Gastroesophageal sphincter (tissue), 4 donors: ENCODE data around the gene INO80C. TPM values are rescaled to one million over a fixed set of nuclear protein-coding genes. Genes with fewer than 3 reads are reported as not detected.
"Not testable (repeated sequence)": the region's sequence is repeated elsewhere in the genome, so short reads cannot be mapped to it uniquely, and the experiment has no call there.

Experiments
- ATAC-seq: fragments of 150-250 bp; one replicate; pipeline ENCODE4 v1.9.1; 2016; ENCODE audit warnings: mild to moderate bottlenecking, moderate library complexity
- H3K27ac ChIP-seq, 4 donors: fragments of 200-600 bp; sonication (generic) in 3 of 4; 1 replicate in 3 of 4; 2 replicates in 1 of 4; pipeline ENCODE4 v1.5.1; 2016 to 2019
- H3K27me3 ChIP-seq: fragments of 200-600 bp; sonication (generic); one replicate; pipeline ENCODE4 v1.5.1; 2019
- H3K36me3 ChIP-seq, 2 donors: fragments of 200-600 bp; sonication (generic); one replicate each; pipeline ENCODE4 v1.5.1; 2019; ENCODE audit warnings: control low read depth in 1 of 2
- H3K4me1 ChIP-seq, 3 donors: fragments of 200-600 bp; sonication (generic); 1 replicate in 2 of 3; 2 replicates in 1 of 3; pipeline ENCODE4 v1.5.1; 2016 to 2019; ENCODE audit warnings: control low read depth in 2 of 3
- H3K4me3 ChIP-seq, 2 donors: fragments of 200-600 bp; sonication (generic); one replicate each; pipeline ENCODE4 v1.5.1; 2019; ENCODE audit warnings: mild to moderate bottlenecking in 1 of 2, moderate library complexity in 1 of 2
- H3K9me3 ChIP-seq, 3 donors: fragments of 200-600 bp; sonication (generic); one replicate each; pipeline ENCODE4 v1.5.1; 2017 to 2019; ENCODE audit warnings: control low read depth in 2 of 3
- EP300 ChIP-seq: sonication (generic); formaldehyde crosslinking; IDR thresholded peaks from one replicate; pipeline ENCODE4 v1.6.1; 2017; ENCODE audit warnings: antibody characterized with exemption, mild to moderate bottlenecking
- POLR2A ChIP-seq, 2 donors: fragments of 450-650 bp; IDR thresholded peaks; one replicate each; pipeline ENCODE4 v1.6.1; 2017; ENCODE audit warnings: antibody characterized with exemption in 2 of 2, mild to moderate bottlenecking in 2 of 2, moderate library complexity in 1 of 2
- POLR2AphosphoS5 ChIP-seq: sonication (generic); formaldehyde crosslinking; IDR thresholded peaks from one replicate; pipeline ENCODE4 v1.6.1; 2017; ENCODE audit warnings: antibody characterized with exemption
- WGBS, 2 donors: methylation state at CpG; one replicate each; pipeline ENCODE4 v1.1.5; 2018; ENCODE audit warnings: low coverage in 1 of 2; 5-methylcytosine and 5-hydroxymethylcytosine counted together
- total RNA-seq, 4 donors: library from RNA; depleted of rRNA; stranded (reverse); fragments of >200 nt; gene quantifications; one replicate each; pipeline ENCODE4 v1.1.0, GENCODE V29; 2016
- TF ChIP-seq, protein P1 (sequence below), 4 experiments: fragments of 200-600 bp in 2 of 4; fragments of 450-650 bp in 2 of 4; sonication (generic) in 1 of 4; IDR thresholded peaks; one replicate each; pipeline ENCODE4 v1.5.1; 2017 to 2019; ENCODE audit warnings: antibody characterized with exemption in 4 of 4, mild to moderate bottlenecking in 2 of 4, moderate library complexity in 2 of 4

The INO80C gene
- total RNA-seq, 4 donors from 2014 or later = 5.8 to 13.6 (median 8.6) TPM

DNA sequence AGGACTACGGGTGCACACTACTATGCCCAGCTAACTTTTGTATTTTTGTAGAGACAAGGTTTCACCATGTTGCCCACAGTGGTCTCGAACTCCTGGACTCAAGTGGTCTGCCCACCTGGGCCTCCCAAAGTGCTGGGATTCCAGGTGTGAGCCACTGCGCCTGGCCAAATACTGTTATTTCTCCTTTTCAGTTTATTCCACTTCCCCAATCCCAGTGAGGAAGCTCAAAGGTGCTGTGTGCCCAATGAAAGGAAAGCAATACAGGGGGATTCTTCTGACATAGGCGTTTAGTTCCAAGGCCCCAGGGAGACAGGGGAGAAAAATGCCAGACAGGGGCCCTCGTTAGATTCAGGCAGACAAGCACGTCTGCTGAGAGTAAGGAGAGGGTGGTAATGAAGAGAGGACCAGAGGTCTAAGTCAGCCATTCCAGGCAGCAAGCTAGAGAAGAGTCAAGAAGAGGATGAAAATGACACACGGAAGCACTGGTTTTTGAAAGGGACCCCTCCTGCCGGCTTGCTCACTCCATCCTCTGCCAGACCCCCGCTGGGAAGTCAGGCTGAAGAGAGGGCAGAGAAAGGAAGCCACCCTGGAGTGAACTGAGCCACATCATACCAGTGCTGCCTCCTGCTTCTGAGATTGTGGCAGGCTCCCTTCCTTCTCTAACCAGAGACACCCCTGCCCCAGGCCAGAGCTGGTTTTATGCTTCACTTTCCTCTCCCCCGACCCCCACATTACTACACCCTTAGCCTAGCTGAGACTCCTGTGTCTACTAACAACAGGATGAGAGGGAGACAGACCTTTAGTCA, 6.7 kb downstream of the INO80C start:
- ATAC-seq = no peak
- Histone ChIP-seq H3K9me3 (no peaks in the 10 kb centered on the region), H3K4me3 (no peak overlapping the region), H3K27ac (no peak overlapping the region), H3K27me3 (no peaks in the 10 kb centered on the region), H3K4me1 (peaks cover 1 to 57% (median 3%) of the 10 kb centered on the region in 3 donors), H3K36me3 (no peaks in the 10 kb centered on the region)
- WGBS, 2 donors = 54 to 61% methylated on average over 3 to 9 of the region's 10 CpGs
- TF ChIP-seq POLR2A (IDR thresholded peaks at IDR 0.05) (no peak), EP300 (no peak), POLR2AphosphoS5 (no peak)

DNA sequence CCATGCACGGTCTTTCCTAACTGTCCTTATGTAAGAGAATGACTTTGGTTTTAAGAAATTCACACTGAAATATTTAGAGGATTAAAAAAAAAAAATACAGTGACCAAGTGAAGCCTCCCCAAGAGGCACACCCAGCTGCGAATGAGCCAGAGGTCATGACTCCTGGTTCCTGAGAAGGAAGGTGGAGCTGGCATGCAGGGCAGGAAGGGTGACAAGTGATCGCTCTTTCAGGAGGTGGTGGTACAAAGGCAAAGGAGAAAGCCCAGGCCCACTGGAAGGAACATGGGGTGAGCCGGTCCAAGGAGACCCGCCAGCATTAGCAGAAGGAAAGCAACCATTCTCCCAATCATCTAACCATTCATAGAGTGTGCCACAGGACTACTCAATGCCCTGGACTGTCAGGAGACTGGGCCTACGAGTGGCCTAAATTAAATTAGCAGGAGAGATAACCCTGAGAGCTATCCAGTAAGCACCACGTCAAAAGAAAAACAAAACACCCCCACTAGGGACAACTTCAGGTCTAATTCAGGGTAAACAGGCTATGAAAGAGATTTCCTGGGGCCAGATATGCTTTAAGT, 7.8 kb downstream of the INO80C start:
- no peak for TF ChIP-seq POLR2AphosphoS5
- no peak for TF ChIP-seq EP300
- TF ChIP-seq, protein P1, sequence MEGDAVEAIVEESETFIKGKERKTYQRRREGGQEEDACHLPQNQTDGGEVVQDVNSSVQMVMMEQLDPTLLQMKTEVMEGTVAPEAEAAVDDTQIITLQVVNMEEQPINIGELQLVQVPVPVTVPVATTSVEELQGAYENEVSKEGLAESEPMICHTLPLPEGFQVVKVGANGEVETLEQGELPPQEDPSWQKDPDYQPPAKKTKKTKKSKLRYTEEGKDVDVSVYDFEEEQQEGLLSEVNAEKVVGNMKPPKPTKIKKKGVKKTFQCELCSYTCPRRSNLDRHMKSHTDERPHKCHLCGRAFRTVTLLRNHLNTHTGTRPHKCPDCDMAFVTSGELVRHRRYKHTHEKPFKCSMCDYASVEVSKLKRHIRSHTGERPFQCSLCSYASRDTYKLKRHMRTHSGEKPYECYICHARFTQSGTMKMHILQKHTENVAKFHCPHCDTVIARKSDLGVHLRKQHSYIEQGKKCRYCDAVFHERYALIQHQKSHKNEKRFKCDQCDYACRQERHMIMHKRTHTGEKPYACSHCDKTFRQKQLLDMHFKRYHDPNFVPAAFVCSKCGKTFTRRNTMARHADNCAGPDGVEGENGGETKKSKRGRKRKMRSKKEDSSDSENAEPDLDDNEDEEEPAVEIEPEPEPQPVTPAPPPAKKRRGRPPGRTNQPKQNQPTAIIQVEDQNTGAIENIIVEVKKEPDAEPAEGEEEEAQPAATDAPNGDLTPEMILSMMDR (IDR thresholded peaks at IDR 0.05) = no peak
- no peak for TF ChIP-seq POLR2A (IDR thresholded peaks at IDR 0.05)
- Histone ChIP-seq H3K27ac (peak overlapping the region in 1 of 4 donors; percentile 12), H3K4me3 (no peak overlapping the region), H3K36me3 (no peaks in the 10 kb centered on the region), H3K27me3 (no peaks in the 10 kb centered on the region), H3K4me1 (peaks cover 0 to 46% (median 0%) of the 10 kb centered on the region in 3 donors), H3K9me3 (no peaks in the 10 kb centered on the region)
- WGBS, 2 donors = 77 to 100% methylated on average over 2 to 6 of the region's 7 CpGs
- ATAC-seq = no peak

DNA sequence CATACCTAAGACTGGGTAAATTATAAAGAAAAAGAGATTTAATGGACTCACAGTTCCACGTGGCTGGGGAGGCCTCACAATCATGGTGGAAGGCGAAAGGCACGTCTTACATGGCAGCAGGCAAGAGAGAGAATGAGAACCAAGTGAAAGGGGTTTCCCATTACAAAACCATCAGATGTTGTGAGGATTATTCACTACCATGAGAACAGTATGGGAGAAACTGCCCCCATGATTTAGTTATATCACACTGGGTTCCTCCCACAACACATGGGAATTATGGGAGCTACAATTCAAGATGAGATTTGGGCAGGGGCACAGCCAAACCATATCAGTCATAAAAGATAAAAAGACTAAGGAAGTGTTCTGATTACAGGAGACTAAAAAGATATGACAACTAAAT, 8.5 kb downstream of the INO80C start:
- not testable (repeated sequence) for H3K27ac ChIP-seq, H3K36me3 ChIP-seq, H3K4me3 ChIP-seq, ATAC-seq, H3K27me3 ChIP-seq, H3K9me3 ChIP-seq
- H3K4me1 ChIP-seq = peaks cover 0 to 39% (median 0%) of the 10 kb centered on the region in 3 donors
- 81 to 92% methylated on average over 3 of the region's 3 CpGs for WGBS, 2 donors

DNA sequence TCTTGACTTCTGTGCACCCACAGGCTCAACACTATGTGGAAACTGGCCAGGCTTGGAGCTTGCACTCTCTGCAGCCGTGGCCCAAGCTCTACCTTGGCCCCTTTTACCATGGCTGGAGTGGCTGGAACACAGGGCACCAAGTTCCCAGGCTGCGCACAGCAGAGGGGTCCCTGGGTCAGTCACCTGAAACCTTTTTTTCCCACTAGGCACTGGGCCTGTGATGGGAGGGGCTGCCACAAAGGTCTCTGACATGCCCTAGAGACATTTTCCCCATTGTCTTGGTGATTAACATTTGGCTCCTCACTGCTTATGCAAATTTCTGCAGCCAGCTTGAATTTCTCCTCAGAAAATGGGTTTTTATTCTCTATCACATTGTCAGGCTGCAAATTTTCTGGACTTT, 9.4 kb downstream of the INO80C start:
- H3K9me3 ChIP-seq, H3K36me3 ChIP-seq, ATAC-seq, H3K4me3 ChIP-seq, H3K27ac ChIP-seq, H3K27me3 ChIP-seq: not testable (repeated sequence)
- peaks cover 0 to 30% (median 0%) of the 10 kb centered on the region in 3 donors for H3K4me1 ChIP-seq
- no CpG with 5 or more reads among the region's 2 CpGs for WGBS, 2 donors

DNA sequence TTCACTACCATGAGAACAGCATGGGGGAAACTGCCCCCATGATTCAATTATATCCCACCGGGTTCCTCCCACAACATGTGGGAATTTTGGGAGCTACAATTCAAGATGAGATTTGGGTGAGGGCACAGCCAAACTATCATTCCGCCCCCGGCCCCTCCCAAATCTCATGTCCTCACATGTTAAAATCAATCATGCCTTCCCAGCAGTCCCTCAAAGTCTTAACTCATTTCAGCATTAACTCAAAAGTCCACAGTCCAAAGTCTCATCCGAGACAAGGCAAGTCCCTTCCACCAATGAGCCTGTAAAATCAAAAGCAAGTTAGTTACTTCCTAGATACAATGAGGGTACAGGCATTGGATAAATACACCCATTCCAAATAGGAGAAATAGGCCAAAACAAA, 10.2 kb downstream of the INO80C start:
- H3K27ac ChIP-seq, ATAC-seq, H3K9me3 ChIP-seq, H3K4me3 ChIP-seq, H3K27me3 ChIP-seq, H3K36me3 ChIP-seq: not testable (repeated sequence)
- peaks cover 0 to 28% (median 0%) of the 10 kb centered on the region in 3 donors for H3K4me1 ChIP-seq
- 92 to 97% methylated on average over 4 of the region's 4 CpGs for WGBS, 2 donors

DNA sequence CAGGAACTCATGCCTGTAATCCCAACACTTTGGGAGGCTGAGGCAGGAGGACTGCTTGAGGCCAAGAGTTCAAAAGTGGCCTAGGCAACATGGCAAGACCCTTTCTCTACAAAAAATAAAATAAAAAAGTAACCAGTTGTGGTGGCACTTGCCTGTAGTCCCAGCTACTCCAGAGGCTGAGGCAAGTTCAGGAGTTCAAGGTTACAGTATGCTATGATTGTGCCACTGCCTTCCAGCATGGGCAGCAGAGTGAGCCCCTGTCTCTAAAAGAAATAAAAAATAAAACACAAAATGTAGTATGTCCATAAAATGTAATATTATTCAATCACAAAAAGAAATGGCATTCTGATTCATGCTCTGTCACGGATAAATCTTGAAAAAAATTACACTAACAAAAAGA, 11.9 kb downstream of the INO80C start:
- no peaks in the 10 kb centered on the region for H3K27me3 ChIP-seq
- peaks cover 0 to 28% (median 0%) of the 10 kb centered on the region in 3 donors for H3K4me1 ChIP-seq
- WGBS, 2 donors = 88 to 100% methylated on average over 1 of the region's 1 CpG
- H3K27ac ChIP-seq = no peak overlapping the region
- TF ChIP-seq POLR2A (IDR thresholded peaks at IDR 0.05) (no peak), EP300 (no peak)
- no peaks in the 10 kb centered on the region for H3K9me3 ChIP-seq
- no peak overlapping the region for H3K4me3 ChIP-seq
- no peak for ATAC-seq
- H3K36me3 ChIP-seq = no peaks in the 10 kb centered on the region

DNA sequence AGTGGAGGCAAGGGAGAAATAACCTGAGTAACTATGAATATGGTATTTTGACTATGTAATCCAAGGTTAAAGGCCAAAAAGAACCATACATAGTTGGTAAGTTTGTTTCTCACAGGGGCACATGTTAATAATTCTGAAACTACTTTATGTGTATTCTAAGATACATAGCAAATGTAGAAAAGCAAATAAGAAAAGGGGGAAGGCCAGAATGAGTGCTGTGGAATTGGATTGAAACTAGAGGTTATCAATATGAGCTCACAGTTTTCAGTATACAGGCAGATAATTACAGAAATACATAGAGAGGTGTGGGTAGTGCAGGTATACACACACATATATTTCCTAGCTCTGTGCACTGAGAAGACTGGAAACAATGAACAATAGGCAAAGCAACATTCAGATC, 13.7 kb downstream of the INO80C start:
- no peak overlapping the region for H3K4me3 ChIP-seq
- peaks cover 6 to 30% (median 6%) of the 10 kb centered on the region in 3 donors for H3K4me1 ChIP-seq
- no peaks in the 10 kb centered on the region for H3K27me3 ChIP-seq
- H3K36me3 ChIP-seq = no peaks in the 10 kb centered on the region
- H3K9me3 ChIP-seq = no peaks in the 10 kb centered on the region
- no peak for ATAC-seq
- TF ChIP-seq, protein P1 (IDR thresholded peaks at IDR 0.05) = no peak
- H3K27ac ChIP-seq = no peak overlapping the region
